ENCODE results near the gene THBS2.

THBS2 gene

GRCh38 chr6:169252505-169253189 lies 999 bp downstream of the THBS2 start:
- Histone ChIP-seq H3K27me3 (ENCODE audit: insufficient read depth, low read length) (no peaks in the 10 kb centered on the region), H3K9me2 (ENCODE audit: low read depth, low read length) (no peaks in the 10 kb centered on the region), H3K4me2 (ENCODE audit: low read length) (no peak overlapping the region), H3K9me3 (ENCODE audit: low read length) (no peaks in the 10 kb centered on the region), H3K9ac (ENCODE audit: low read length) (no peak overlapping the region), H3K4me1 (ENCODE audit: insufficient read depth, low read length, severe bottlenecking) (no peaks in the 10 kb centered on the region), H4K20me1 (ENCODE audit: insufficient read depth, low read length) (no peaks in the 10 kb centered on the region), H2AFZ (ENCODE audit: low read length) (no peak overlapping the region), H3K79me2 (ENCODE audit: insufficient read depth, low read length) (no peaks in the 10 kb centered on the region), H3F3A (ENCODE audit: insufficient read depth, low read length) (no peaks in the 10 kb centered on the region), H3K4me3 (ENCODE audit: low read depth, low read length, poor library complexity, severe bottlenecking) (no peak overlapping the region), H3K27ac (ENCODE audit: low read depth, low read length, poor library complexity, severe bottlenecking) (no peak overlapping the region), H3K36me3 (ENCODE audit: insufficient read depth, low read length) (no peaks in the 10 kb centered on the region)
- no peak for TF ChIP-seq CTCF (IDR thresholded peaks at IDR 0.05; ENCODE audit: low read length)
- no peak for TF ChIP-seq EZH2 (IDR thresholded peaks at IDR 0.05; ENCODE audit: borderline replicate concordance, low read length)

- Histone ChIP-seq H3F3A (ENCODE audit: insufficient read depth, low read length) (no peaks in the 10 kb centered on the region), H3K27ac (ENCODE audit: low read depth, low read length, poor library complexity, severe bottlenecking) (no peak overlapping the region), H3K4me3 (ENCODE audit: low read depth, low read length, poor library complexity, severe bottlenecking) (no peak overlapping the region), H4K20me1 (ENCODE audit: insufficient read depth, low read length) (no peaks in the 10 kb centered on the region), H3K9ac (ENCODE audit: low read length) (no peak overlapping the region), H3K36me3 (ENCODE audit: insufficient read depth, low read length) (no peaks in the 10 kb centered on the region), H3K27me3 (ENCODE audit: insufficient read depth, low read length) (no peaks in the 10 kb centered on the region), H3K9me3 (ENCODE audit: low read length) (no peaks in the 10 kb centered on the region), H3K4me1 (ENCODE audit: insufficient read depth, low read length, severe bottlenecking) (no peaks in the 10 kb centered on the region), H3K9me2 (ENCODE audit: low read depth, low read length) (no peaks in the 10 kb centered on the region), H3K4me2 (ENCODE audit: low read length) (no peak overlapping the region), H2AFZ (ENCODE audit: low read length) (no peak overlapping the region), H3K79me2 (ENCODE audit: insufficient read depth, low read length) (no peaks in the 10 kb centered on the region)
- TF ChIP-seq CTCF (IDR thresholded peaks at IDR 0.05; ENCODE audit: low read length) (no peak), EZH2 (IDR thresholded peaks at IDR 0.05; ENCODE audit: borderline replicate concordance, low read length) (no peak)
Measured at GRCh38 chr6:169251822-169252504, 1.7 kb downstream of the THBS2 start.

- Histone ChIP-seq H3K4me3 (ENCODE audit: low read depth, low read length, poor library complexity, severe bottlenecking) (no peak overlapping the region), H3K4me2 (ENCODE audit: low read length) (no peak overlapping the region), H3K9me2 (ENCODE audit: low read depth, low read length) (no peaks in the 10 kb centered on the region), H3K27me3 (ENCODE audit: insufficient read depth, low read length) (no peaks in the 10 kb centered on the region), H3K36me3 (ENCODE audit: insufficient read depth, low read length) (no peaks in the 10 kb centered on the region), H2AFZ (ENCODE audit: low read length) (no peak overlapping the region), H4K20me1 (ENCODE audit: insufficient read depth, low read length) (no peaks in the 10 kb centered on the region), H3K4me1 (ENCODE audit: insufficient read depth, low read length, severe bottlenecking) (no peaks in the 10 kb centered on the region), H3K9me3 (ENCODE audit: low read length) (no peaks in the 10 kb centered on the region), H3K27ac (ENCODE audit: low read depth, low read length, poor library complexity, severe bottlenecking) (no peak overlapping the region), H3K79me2 (ENCODE audit: insufficient read depth, low read length) (no peaks in the 10 kb centered on the region), H3K9ac (ENCODE audit: low read length) (no peak overlapping the region), H3F3A (ENCODE audit: insufficient read depth, low read length) (no peaks in the 10 kb centered on the region)
- TF ChIP-seq EZH2 (IDR thresholded peaks at IDR 0.05; ENCODE audit: borderline replicate concordance, low read length) (no peak), CTCF (IDR thresholded peaks at IDR 0.05; ENCODE audit: low read length) (no peak)
Measured at GRCh38 chr6:169251371-169251802, 2.3 kb downstream of the THBS2 start.

All from OCI-LY1 (cell line).